Measurements from ENCODE around the gene FRMD3. TPM values are rescaled to one million over a fixed set of nuclear protein-coding genes. Genes with fewer than 3 reads are reported as not detected.

Gene FRMD3
- polyA plus RNA-seq, 1 donor from 2014 or later, result 13.0 TPM

GRCh38 chr9:83514767-83515166 is 23.4 kb downstream of the FRMD3 start:
- Histone ChIP-seq H3K9me3 (ENCODE audit: low read length) (no peaks in the 10 kb centered on the region), H3K4me3 (ENCODE audit: low read length) (no peak overlapping the region), H3K9me2 (ENCODE audit: insufficient read depth, low read length) (no peaks in the 10 kb centered on the region), H3K9ac (ENCODE audit: low read length) (no peak overlapping the region), H2AFZ (ENCODE audit: low read depth, low read length) (no peak overlapping the region), H3K27me3 (ENCODE audit: insufficient read depth, low read depth, low read length) (no peaks in the 10 kb centered on the region), H4K20me1 (ENCODE audit: insufficient read depth) (no peaks in the 10 kb centered on the region), H3K36me3 (ENCODE audit: insufficient read depth, low read length) (no peaks in the 10 kb centered on the region), H3K4me2 (ENCODE audit: low read length) (no peak overlapping the region), H3K27ac (ENCODE audit: low read length) (no peak overlapping the region), H3K79me2 (replicated peaks; ENCODE audit: insufficient read depth, low read length) (no peaks in the 10 kb centered on the region), H3F3A (ENCODE audit: insufficient read depth, low read length, poor library complexity, severe bottlenecking) (no peaks in the 10 kb centered on the region)
- TF ChIP-seq RAD21 (conservative IDR thresholded peaks at IDR 0.05) (no peak), POLR2AphosphoS5 (IDR thresholded peaks at IDR 0.05) (no peak), MXI1 (conservative IDR thresholded peaks at IDR 0.05; ENCODE audit: poor library complexity, severe bottlenecking) (no peak), EP300 (conservative IDR thresholded peaks at IDR 0.05; ENCODE audit: poor library complexity, severe bottlenecking) (no peak), TAF1 (IDR thresholded peaks at IDR 0.05; ENCODE audit: low read depth) (no peak), EZH2 (IDR thresholded peaks at IDR 0.05; ENCODE audit: borderline replicate concordance, insufficient read depth, low read length, poor library complexity, severe bottlenecking) (no peak), CTCF (IDR thresholded peaks at IDR 0.05; ENCODE audit: poor library complexity, severe bottlenecking) (no peak), SMC3 (conservative IDR thresholded peaks at IDR 0.05; ENCODE audit: poor library complexity) (no peak)
- TF ChIP-seq, protein P1, sequence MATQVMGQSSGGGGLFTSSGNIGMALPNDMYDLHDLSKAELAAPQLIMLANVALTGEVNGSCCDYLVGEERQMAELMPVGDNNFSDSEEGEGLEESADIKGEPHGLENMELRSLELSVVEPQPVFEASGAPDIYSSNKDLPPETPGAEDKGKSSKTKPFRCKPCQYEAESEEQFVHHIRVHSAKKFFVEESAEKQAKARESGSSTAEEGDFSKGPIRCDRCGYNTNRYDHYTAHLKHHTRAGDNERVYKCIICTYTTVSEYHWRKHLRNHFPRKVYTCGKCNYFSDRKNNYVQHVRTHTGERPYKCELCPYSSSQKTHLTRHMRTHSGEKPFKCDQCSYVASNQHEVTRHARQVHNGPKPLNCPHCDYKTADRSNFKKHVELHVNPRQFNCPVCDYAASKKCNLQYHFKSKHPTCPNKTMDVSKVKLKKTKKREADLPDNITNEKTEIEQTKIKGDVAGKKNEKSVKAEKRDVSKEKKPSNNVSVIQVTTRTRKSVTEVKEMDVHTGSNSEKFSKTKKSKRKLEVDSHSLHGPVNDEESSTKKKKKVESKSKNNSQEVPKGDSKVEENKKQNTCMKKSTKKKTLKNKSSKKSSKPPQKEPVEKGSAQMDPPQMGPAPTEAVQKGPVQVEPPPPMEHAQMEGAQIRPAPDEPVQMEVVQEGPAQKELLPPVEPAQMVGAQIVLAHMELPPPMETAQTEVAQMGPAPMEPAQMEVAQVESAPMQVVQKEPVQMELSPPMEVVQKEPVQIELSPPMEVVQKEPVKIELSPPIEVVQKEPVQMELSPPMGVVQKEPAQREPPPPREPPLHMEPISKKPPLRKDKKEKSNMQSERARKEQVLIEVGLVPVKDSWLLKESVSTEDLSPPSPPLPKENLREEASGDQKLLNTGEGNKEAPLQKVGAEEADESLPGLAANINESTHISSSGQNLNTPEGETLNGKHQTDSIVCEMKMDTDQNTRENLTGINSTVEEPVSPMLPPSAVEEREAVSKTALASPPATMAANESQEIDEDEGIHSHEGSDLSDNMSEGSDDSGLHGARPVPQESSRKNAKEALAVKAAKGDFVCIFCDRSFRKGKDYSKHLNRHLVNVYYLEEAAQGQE (IDR thresholded peaks at IDR 0.05; ENCODE audit: borderline replicate concordance), result no peak

- no peak overlapping the region for H3K9ac ChIP-seq (ENCODE audit: low read length)
- H3K79me2 ChIP-seq (replicated peaks; ENCODE audit: insufficient read depth, low read length), result no peaks in the 10 kb centered on the region
- H3K36me3 ChIP-seq (ENCODE audit: insufficient read depth, low read length), result no peaks in the 10 kb centered on the region
- no peaks in the 10 kb centered on the region for H3F3A ChIP-seq (ENCODE audit: insufficient read depth, low read length, poor library complexity, severe bottlenecking)
- no peaks in the 10 kb centered on the region for H3K27me3 ChIP-seq (ENCODE audit: insufficient read depth, low read depth, low read length)
- H3K4me3 ChIP-seq (ENCODE audit: low read length), result no peak overlapping the region
- H3K4me2 ChIP-seq (ENCODE audit: low read length), result no peak overlapping the region
- TF ChIP-seq, protein P1 (IDR thresholded peaks at IDR 0.05; ENCODE audit: borderline replicate concordance), result no peak
- TF ChIP-seq EP300 (conservative IDR thresholded peaks at IDR 0.05; ENCODE audit: poor library complexity, severe bottlenecking) (no peak), SMC3 (conservative IDR thresholded peaks at IDR 0.05; ENCODE audit: poor library complexity) (no peak), CTCF (IDR thresholded peaks at IDR 0.05; ENCODE audit: poor library complexity, severe bottlenecking) (no peak), EZH2 (IDR thresholded peaks at IDR 0.05; ENCODE audit: borderline replicate concordance, insufficient read depth, low read length, poor library complexity, severe bottlenecking) (no peak), RAD21 (conservative IDR thresholded peaks at IDR 0.05) (no peak), POLR2AphosphoS5 (IDR thresholded peaks at IDR 0.05) (no peak), MXI1 (conservative IDR thresholded peaks at IDR 0.05; ENCODE audit: poor library complexity, severe bottlenecking) (no peak), TAF1 (IDR thresholded peaks at IDR 0.05; ENCODE audit: low read depth) (no peak)
- no peaks in the 10 kb centered on the region for H3K9me2 ChIP-seq (ENCODE audit: insufficient read depth, low read length)
- no peaks in the 10 kb centered on the region for H3K9me3 ChIP-seq (ENCODE audit: low read length)
- no peak overlapping the region for H2AFZ ChIP-seq (ENCODE audit: low read depth, low read length)
- H4K20me1 ChIP-seq (ENCODE audit: insufficient read depth), result no peaks in the 10 kb centered on the region
- no peak overlapping the region for H3K27ac ChIP-seq (ENCODE audit: low read length)
Measured at GRCh38 chr9:83512621-83513020, 25.6 kb downstream of the FRMD3 start.

All from neural cell (in vitro differentiated cells).